ENCODE data around the gene NIF3L1. TPM values are rescaled to one million over a fixed set of nuclear protein-coding genes. Genes with fewer than 3 reads are reported as not detected.
A peak's percentile ranks its signal among the peaks of the same experiment; 100 is the strongest.
"Not testable (repeated sequence)": the region's sequence is repeated elsewhere in the genome, so short reads cannot be mapped to it uniquely, and the experiment has no call there.

The NIF3L1 gene
- total RNA-seq, 2 donors from 2014 or later: 16.9 to 26.0 TPM

GRCh38 chr2:200861617-200862155 is 27.5 kb upstream of the NIF3L1 start:
- Mint-ChIP-seq H3K27ac (peak overlapping the region; percentile 93), H3K27me3 (no peaks in the 10 kb centered on the region), H3K36me3 (ENCODE audit: low read depth) (peaks cover 80% of the 10 kb centered on the region), H3K9me3 (no peaks in the 10 kb centered on the region), H3K4me3 (peak overlapping the region; percentile 87), H3K4me1 (peaks cover 21% of the 10 kb centered on the region)
- ATAC-seq (replicated peaks): no peak

DNA sequence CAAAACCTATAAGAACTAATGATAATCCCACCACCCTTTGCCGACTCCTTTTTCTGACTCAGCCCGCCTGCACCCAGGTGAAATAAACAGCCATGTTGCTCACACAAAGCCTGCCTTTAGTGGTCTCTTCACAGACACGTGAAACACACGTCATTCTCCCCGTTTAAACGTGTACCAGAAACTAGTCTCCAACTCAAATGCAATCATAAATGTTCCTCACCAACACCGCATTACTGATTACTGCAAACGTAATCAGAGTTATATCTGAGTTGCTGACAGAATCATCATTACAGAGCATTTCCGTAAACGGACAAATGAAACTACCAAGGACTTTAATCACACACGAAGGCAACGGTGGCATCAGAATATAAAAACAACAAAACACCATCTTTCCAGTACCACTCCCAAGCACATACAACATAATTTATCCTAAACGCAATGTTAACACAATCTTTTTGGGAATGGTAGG is 26.6 kb upstream of the NIF3L1 start:
- H3K9me3 Mint-ChIP-seq: no peaks in the 10 kb centered on the region
- peaks cover 72% of the 10 kb centered on the region for H3K36me3 Mint-ChIP-seq (ENCODE audit: low read depth)
- peak overlapping the region; percentile 93 for H3K27ac Mint-ChIP-seq
- peak; percentile 72 for ATAC-seq (replicated peaks)
- peaks cover 21% of the 10 kb centered on the region for H3K4me1 Mint-ChIP-seq
- H3K27me3 Mint-ChIP-seq: no peaks in the 10 kb centered on the region
- H3K4me3 Mint-ChIP-seq: peak overlapping the region; percentile 87

GRCh38 chr2:200863782-200864175 is 25.4 kb upstream of the NIF3L1 start:
- no peaks in the 10 kb centered on the region for H3K9me3 Mint-ChIP-seq
- peak overlapping the region; percentile 93 for H3K27ac Mint-ChIP-seq
- ATAC-seq (replicated peaks): peak; percentile 15
- H3K27me3 Mint-ChIP-seq: no peaks in the 10 kb centered on the region
- H3K4me1 Mint-ChIP-seq: peaks cover 22% of the 10 kb centered on the region
- peaks cover 59% of the 10 kb centered on the region for H3K36me3 Mint-ChIP-seq (ENCODE audit: low read depth)
- H3K4me3 Mint-ChIP-seq: peak overlapping the region; percentile 87

- H3K4me3 Mint-ChIP-seq: peak within 1 kb of the TSS; percentile 87
- H3K9me3 Mint-ChIP-seq: no peaks in the 10 kb centered on the region
- H3K27ac Mint-ChIP-seq: peak within 1 kb of the TSS; percentile 93
- peak; percentile 81 for ATAC-seq (replicated peaks)
- no peaks in the 10 kb centered on the region for H3K27me3 Mint-ChIP-seq
- peaks cover 23% of the 10 kb centered on the region for H3K4me1 Mint-ChIP-seq
- peaks cover 53% of the 10 kb centered on the region for H3K36me3 Mint-ChIP-seq (ENCODE audit: low read depth)
Observed at GRCh38 chr2:200864176-200865034, 24.8 kb upstream of the NIF3L1 start, which contains the start of gene CLK1. TSS of gene CLK1 (minus strand) at chr2:200864658. CDS start at chr2:200861862, 2,796 bp downstream.

DNA sequence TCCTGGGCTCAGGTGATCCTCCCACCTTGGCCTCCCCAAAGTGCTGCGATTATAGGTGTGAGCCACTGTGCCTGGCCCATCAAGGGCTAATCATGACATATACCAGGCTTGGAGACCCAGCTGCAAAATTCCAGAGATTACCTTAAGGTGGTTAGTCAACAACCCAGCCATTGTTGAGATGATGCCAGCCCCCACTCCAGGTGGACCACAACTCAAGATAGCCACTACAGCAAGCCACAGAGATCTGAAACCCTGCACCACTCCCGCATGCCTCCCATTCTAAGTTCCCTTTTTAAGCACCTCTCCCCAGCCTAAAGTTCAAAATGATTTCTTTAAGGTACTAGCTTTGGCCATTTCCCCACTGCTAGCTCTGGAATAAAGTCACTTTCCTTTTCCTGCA is 20.2 kb upstream of the NIF3L1 start:
- Mint-ChIP-seq H3K9me3 (no peaks in the 10 kb centered on the region), H3K27me3 (no peaks in the 10 kb centered on the region), H3K36me3 (ENCODE audit: low read depth) (peaks cover 44% of the 10 kb centered on the region), H3K4me1 (peaks cover 5% of the 10 kb centered on the region), H3K27ac (peak overlapping the region; percentile 15), H3K4me3 (peak overlapping the region; percentile 12)
- no peak for ATAC-seq (replicated peaks)

DNA sequence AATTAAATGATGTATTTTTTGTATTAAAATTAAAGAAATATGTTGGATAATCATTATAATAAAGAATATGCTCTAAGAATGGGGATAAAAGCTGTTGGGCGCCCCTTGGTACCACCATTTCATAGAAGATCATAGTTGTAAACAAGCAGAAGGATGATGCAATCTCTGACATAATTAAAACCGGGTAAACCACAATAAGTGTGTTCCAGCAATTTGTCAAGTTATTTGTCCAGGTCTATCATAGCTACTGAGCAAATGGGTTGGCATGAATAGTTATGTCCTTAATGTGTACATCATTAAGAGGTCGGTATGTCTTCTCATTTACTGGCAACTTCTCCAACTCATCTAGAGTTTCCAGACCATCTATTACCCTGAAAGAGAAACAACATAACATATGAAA is 18.0 kb upstream of the NIF3L1 start:
- peaks cover 5% of the 10 kb centered on the region for H3K4me1 Mint-ChIP-seq
- H3K36me3 Mint-ChIP-seq (ENCODE audit: low read depth): peaks cover 59% of the 10 kb centered on the region
- no peak overlapping the region for H3K27ac Mint-ChIP-seq
- H3K9me3 Mint-ChIP-seq: no peaks in the 10 kb centered on the region
- peak; percentile 21 for ATAC-seq (replicated peaks)
- no peak overlapping the region for H3K4me3 Mint-ChIP-seq
- no peaks in the 10 kb centered on the region for H3K27me3 Mint-ChIP-seq

- Mint-ChIP-seq H3K36me3 (ENCODE audit: low read depth) (peaks cover 76% of the 10 kb centered on the region), H3K4me1 (peaks cover 3% of the 10 kb centered on the region), H3K27ac (no peak overlapping the region), H3K4me3 (no peak overlapping the region), H3K9me3 (no peaks in the 10 kb centered on the region), H3K27me3 (no peaks in the 10 kb centered on the region)
- ATAC-seq (replicated peaks): no peak
Observed at GRCh38 chr2:200873560-200873959, 15.6 kb upstream of the NIF3L1 start.

DNA sequence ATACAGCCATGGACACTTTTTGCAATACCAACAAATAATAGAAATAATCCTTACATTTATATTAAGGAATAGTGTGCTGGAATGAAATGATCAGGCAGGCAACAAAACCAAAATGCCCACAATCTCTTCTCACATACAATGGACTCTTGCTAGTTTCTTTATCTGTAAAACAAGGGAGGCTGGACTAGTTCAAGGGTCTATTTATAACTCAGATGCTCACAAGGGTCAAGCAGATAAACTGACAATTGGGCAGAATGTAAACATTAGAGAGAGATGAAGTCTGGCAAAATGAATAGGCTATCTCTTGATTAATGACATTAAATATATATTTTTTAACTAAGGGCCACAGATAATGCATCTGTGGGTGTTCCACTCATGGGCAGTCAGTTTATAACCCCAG is 11.7 kb upstream of the NIF3L1 start:
- no peak overlapping the region for H3K4me3 Mint-ChIP-seq
- no peaks in the 10 kb centered on the region for H3K27me3 Mint-ChIP-seq
- no peaks in the 10 kb centered on the region for H3K9me3 Mint-ChIP-seq
- H3K27ac Mint-ChIP-seq: no peak overlapping the region
- H3K4me1 Mint-ChIP-seq: peaks cover 3% of the 10 kb centered on the region
- no peak for ATAC-seq (replicated peaks)
- H3K36me3 Mint-ChIP-seq (ENCODE audit: low read depth): peaks cover 93% of the 10 kb centered on the region

GRCh38 chr2:200878289-200878880 is 10.8 kb upstream of the NIF3L1 start:
- Mint-ChIP-seq H3K4me3 (no peak overlapping the region), H3K4me1 (peaks cover 3% of the 10 kb centered on the region), H3K9me3 (no peaks in the 10 kb centered on the region), H3K27ac (peak overlapping the region; percentile 38), H3K27me3 (no peaks in the 10 kb centered on the region), H3K36me3 (ENCODE audit: low read depth) (peaks cover 93% of the 10 kb centered on the region)
- no peak for ATAC-seq (replicated peaks)

DNA sequence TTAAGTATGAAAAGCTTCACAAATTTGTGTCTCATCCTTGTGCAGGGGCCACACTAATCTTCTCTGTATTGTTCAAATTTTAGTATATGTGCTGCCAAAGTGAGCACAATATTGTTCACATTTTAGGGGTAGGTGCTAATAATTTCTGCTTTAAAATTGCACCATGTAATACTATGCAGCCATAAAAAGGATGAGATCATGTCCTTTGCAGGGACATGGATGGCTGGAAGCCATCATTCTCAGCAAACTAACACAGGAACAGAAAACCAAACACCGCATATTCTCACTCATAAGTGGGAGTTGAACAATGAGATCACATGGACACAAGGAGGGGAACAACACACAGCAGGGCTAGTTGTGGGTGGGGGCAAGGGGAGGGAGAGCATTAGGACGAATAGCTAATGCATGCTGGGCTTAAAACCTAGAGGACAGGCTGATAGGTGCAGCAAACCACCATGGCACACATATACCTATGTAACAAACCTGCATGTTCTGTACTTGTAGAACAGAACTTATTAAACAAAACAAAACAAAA is 7.4 kb upstream of the NIF3L1 start:
- not testable (repeated sequence) for H3K4me1 Mint-ChIP-seq; H3K9me3 Mint-ChIP-seq; H3K27me3 Mint-ChIP-seq; H3K4me3 Mint-ChIP-seq; ATAC-seq (replicated peaks)
- Mint-ChIP-seq H3K36me3 (ENCODE audit: low read depth) (peaks cover 93% of the 10 kb centered on the region), H3K27ac (peak overlapping the region; percentile 39)

DNA sequence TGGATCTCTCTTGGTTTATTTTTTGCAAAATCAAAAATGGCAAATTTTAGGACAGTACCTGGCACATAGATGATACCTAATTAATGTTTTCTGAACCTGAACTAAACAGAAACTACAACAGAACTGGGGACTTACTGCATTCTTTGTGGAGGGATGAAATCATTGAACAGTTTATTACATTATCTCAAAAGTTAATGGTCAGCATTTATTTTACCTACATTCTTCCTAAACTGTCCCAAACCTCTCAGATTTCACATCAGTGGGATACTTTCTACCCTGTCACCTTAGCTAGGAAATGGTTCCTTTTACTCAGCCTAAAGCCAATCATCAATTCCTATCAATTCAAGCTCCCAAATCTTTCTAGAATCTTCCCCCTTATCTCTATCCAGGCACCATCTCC is 10.3 kb downstream of the NIF3L1 start:
- Mint-ChIP-seq H3K27ac (peak overlapping the region; percentile 88), H3K4me1 (peaks cover 24% of the 10 kb centered on the region), H3K9me3 (no peaks in the 10 kb centered on the region), H3K4me3 (no peak overlapping the region), H3K27me3 (no peaks in the 10 kb centered on the region), H3K36me3 (ENCODE audit: low read depth) (peaks cover 77% of the 10 kb centered on the region)
- no peak for ATAC-seq (replicated peaks)

DNA sequence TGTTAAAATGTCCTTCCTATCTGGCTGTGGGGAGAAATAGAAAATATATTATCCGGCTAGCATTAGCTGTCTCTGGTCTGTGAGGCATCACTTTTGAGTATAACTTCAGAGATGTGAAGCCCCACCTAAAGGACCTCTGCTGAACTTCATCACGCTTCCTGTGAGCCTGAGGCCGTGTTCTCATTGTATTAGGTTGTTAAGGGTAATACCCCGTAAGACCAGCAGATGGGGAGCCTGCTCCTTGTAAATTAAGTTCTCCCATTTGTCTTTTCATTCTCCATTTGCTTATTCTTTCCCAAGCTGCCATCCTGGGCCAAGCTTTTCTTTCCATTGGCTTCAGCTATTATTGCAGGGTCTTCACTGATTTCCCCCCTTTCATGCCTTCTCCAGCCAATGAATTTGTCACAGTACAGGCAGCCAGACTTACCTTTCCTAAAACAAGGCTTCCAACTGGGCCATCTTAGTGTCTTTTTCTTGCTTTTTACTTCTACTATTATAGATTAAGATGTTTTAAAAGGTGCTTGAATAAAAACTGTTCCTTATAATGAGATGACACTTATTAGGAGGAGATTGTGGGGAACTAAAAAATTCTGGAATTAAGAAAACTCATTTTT is 12.4 kb downstream of the NIF3L1 start:
- Mint-ChIP-seq H3K27me3 (no peaks in the 10 kb centered on the region), H3K4me3 (peak overlapping the region; percentile 6), H3K27ac (peak overlapping the region; percentile 11), H3K36me3 (ENCODE audit: low read depth) (peaks cover 70% of the 10 kb centered on the region), H3K4me1 (peaks cover 24% of the 10 kb centered on the region), H3K9me3 (no peaks in the 10 kb centered on the region)
- peak; percentile 99 for ATAC-seq (replicated peaks)

DNA sequence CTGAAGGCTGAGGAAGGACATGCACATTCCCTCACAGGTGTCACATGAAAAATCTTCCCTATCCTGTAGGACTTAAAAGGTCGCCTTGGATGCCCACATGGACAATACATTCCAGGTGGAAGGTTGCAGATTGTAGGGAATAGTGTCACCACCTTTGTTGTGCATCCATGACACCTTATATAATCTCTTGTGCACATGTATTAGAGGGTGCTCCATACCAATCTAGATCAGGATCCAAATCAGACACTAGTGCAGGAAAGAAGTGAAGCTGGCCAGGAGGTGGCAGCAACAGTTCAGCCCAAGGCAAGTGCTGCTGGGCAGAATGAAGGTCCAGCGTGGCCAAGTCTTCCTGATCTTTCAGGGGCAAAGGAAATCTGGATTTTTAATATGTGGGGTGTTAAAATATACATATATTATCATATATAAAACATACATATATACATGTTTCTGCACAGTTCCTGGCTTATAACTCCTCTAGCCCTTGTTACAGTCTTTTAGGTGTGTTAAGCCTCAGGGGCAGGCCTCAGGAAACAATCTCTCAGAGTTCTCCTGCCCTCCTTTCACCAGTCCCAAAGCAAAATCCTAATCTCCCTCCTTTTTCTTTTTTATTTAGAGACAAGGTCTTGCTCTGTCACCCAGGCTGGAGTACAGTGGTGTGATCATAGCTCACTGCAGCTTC is 16.6 kb downstream of the NIF3L1 start:
- H3K27ac Mint-ChIP-seq: peak overlapping the region; percentile 8
- H3K9me3 Mint-ChIP-seq: no peaks in the 10 kb centered on the region
- no peak overlapping the region for H3K4me3 Mint-ChIP-seq
- H3K4me1 Mint-ChIP-seq: peaks cover 5% of the 10 kb centered on the region
- ATAC-seq (replicated peaks): peak; percentile 76
- peaks cover 66% of the 10 kb centered on the region for H3K36me3 Mint-ChIP-seq (ENCODE audit: low read depth)
- H3K27me3 Mint-ChIP-seq: no peaks in the 10 kb centered on the region

DNA sequence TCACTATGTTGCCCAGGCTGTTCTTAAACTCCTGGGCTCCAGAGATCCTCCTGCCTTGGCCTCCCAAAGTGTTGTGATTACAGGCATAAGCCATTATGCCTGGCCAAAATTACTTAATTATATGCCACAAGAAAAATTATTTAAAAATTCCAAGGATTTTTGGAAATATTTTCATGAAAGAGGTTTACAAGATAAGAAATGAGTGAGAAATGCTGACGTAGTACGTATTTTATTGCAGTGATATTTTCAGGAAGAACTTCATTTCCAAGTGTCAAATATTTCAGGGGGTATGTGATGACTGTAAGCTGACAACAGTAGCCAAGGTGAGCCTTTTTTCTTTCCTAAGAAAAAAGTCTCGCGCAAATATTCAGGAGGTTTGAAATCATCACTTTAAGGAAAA is 20.8 kb downstream of the NIF3L1 start:
- no peaks in the 10 kb centered on the region for H3K4me1 Mint-ChIP-seq
- H3K4me3 Mint-ChIP-seq: no peak overlapping the region
- no peak for ATAC-seq (replicated peaks)
- no peaks in the 10 kb centered on the region for H3K27me3 Mint-ChIP-seq
- no peaks in the 10 kb centered on the region for H3K9me3 Mint-ChIP-seq
- H3K36me3 Mint-ChIP-seq (ENCODE audit: low read depth): peaks cover 84% of the 10 kb centered on the region
- H3K27ac Mint-ChIP-seq: no peak overlapping the region

Measured in activated T-helper 17 cell treated with anti-CD3 and anti-CD28 coated beads, Interleukin-2, amount 50 U/mL, for 72 hours (primary cell).